WTC11 (cell line): ENCODE measurements around the gene LRRC27.
"Not testable (repeated sequence)": the region's sequence is repeated elsewhere in the genome, so short reads cannot be mapped to it uniquely, and the experiment has no call there.

ENCODE experiments used
- AFF4 ChIP-seq: sonication (generic); formaldehyde crosslinking; IDR thresholded peaks from 2 replicates; pipeline ENCODE4 v1.8.1; 2023; ENCODE audit warnings: mild to moderate bottlenecking, missing genetic modification reagents, borderline replicate concordance
- CTCF ChIP-seq: fragments of 200-600 bp; IDR thresholded peaks from 2 replicates; pipeline ENCODE4 v1.8.0; 2022; ENCODE audit warnings: antibody characterized with exemption
- GABPB1 ChIP-seq: sonication (generic); formaldehyde crosslinking; IDR thresholded peaks from 2 replicates; pipeline ENCODE4 v1.8.1; 2023; ENCODE audit warnings: mild to moderate bottlenecking, missing genetic modification reagents
- KAT7 ChIP-seq: sonication (generic); formaldehyde crosslinking; IDR thresholded peaks from 2 replicates; pipeline ENCODE4 v1.8.1; 2023; ENCODE audit warnings: missing genetic modification reagents, mild to moderate bottlenecking, borderline replicate concordance
- MAX ChIP-seq: sonication (generic); formaldehyde crosslinking; IDR thresholded peaks from 2 replicates; pipeline ENCODE4 v1.8.0; 2022; ENCODE audit warnings: mild to moderate bottlenecking, missing genetic modification reagents
- NR1H2 ChIP-seq: sonication (generic); formaldehyde crosslinking; IDR thresholded peaks from 2 replicates; pipeline ENCODE4 v1.9.0; 2021; ENCODE audit warnings: mild to moderate bottlenecking, moderate library complexity, missing genetic modification reagents
- ZNF138 ChIP-seq: sonication (generic); formaldehyde crosslinking; conservative IDR thresholded peaks from 2 replicates; pipeline ENCODE4 v1.8.1; 2022; ENCODE audit warnings: mild to moderate bottlenecking, moderate library complexity, missing genetic modification reagents
- ZNF232 ChIP-seq: sonication (generic); formaldehyde crosslinking; IDR thresholded peaks from 2 replicates; pipeline ENCODE4 v1.8.0; 2022; ENCODE audit warnings: mild to moderate bottlenecking, missing genetic modification reagents
- TF ChIP-seq, protein P1 (sequence below): sonication (generic); formaldehyde crosslinking; IDR thresholded peaks from 2 replicates; pipeline ENCODE4 v1.8.1; 2023; ENCODE audit warnings: mild to moderate bottlenecking, moderate library complexity, missing genetic modification reagents

GRCh38 chr10:132317477-132317876 is 14.5 kb upstream of the LRRC27 start:
- not testable (repeated sequence) for TF ChIP-seq CTCF; MAX (CRISPR knock-in tag); KAT7 (CRISPR knock-in tag); ZNF138 (CRISPR knock-in tag); NR1H2 (CRISPR knock-in tag); GABPB1 (CRISPR knock-in tag); AFF4; ZNF232 (CRISPR knock-in tag)
- TF ChIP-seq, protein P1, sequence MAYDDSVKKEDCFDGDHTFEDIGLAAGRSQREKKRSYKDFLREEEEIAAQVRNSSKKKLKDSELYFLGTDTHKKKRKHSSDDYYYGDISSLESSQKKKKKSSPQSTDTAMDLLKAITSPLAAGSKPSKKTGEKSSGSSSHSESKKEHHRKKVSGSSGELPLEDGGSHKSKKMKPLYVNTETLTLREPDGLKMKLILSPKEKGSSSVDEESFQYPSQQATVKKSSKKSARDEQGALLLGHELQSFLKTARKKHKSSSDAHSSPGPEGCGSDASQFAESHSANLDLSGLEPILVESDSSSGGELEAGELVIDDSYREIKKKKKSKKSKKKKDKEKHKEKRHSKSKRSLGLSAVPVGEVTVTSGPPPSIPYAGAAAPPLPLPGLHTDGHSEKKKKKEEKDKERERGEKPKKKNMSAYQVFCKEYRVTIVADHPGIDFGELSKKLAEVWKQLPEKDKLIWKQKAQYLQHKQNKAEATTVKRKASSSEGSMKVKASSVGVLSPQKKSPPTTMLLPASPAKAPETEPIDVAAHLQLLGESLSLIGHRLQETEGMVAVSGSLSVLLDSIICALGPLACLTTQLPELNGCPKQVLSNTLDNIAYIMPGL = not testable (repeated sequence)
